Panc1 (cell line): ENCODE data around the gene LUZP2. TPM values are rescaled to one million over a fixed set of nuclear protein-coding genes. Genes with fewer than 3 reads are reported as not detected.

Source experiments
- ATAC-seq: fragments of 200-7000 bp; cut with Tn5 transposase; 2 replicates; pipeline ENCODE4 v1.9.1; 2020; ENCODE audit warnings: mild to moderate bottlenecking, moderate library complexity
- BruUV-seq: library from RNA; stranded (reverse); fragments of 400-500 nt; replicated peaks from 2 replicates; lab custom pipeline; 2021; lab: Mats Ljungman, UMichigan
- CTCF ChIA-PET: fragments of 300-600 bp; sonication (Branson Sonifier 250); formaldehyde crosslinking; loops from one replicate; lab custom pipeline; 2022; ENCODE audit warnings: antibody characterized with exemption; lab: Charles Lee
- POLR2A ChIA-PET: fragments of 300-600 bp; sonication (Branson Sonifier 250); formaldehyde crosslinking; loops from one replicate; lab custom pipeline; 2022; ENCODE audit warnings: antibody characterized with exemption; lab: Charles Lee
- DNase-seq: peaks from one replicate; pipeline ENCODE4 v3.0.0-alpha.2; 2010; ENCODE audit warnings: low read depth, low spot score
- H3K27ac ChIP-seq: 2 replicates; pipeline ENCODE4 v1.5.1; 2011; ENCODE audit warnings: mild to moderate bottlenecking, low read length, inconsistent platforms
- H3K27me3 ChIP-seq: fragments of 200-500 bp; sonication (Bioruptor generic); 2 replicates; pipeline ENCODE4 v1.6.0; 2014; ENCODE audit warnings: low read length, inconsistent platforms; ENCODE audit not compliant: control insufficient read depth, insufficient read depth
- H3K36me3 ChIP-seq: fragments of 200-500 bp; sonication (Bioruptor generic); 2 replicates; pipeline ENCODE4 v1.5.1; 2014; ENCODE audit warnings: inconsistent platforms, mild to moderate bottlenecking, low read length, moderate library complexity; ENCODE audit not compliant: control insufficient read depth, insufficient read depth
- H3K4me1 ChIP-seq: 2 replicates; pipeline ENCODE4 v1.5.1; 2011; ENCODE audit warnings: inconsistent platforms, mild to moderate bottlenecking, low read length, moderate library complexity; ENCODE audit not compliant: control insufficient read depth, insufficient read depth
- H3K4me3 ChIP-seq, 2 experiments: 2 replicates each; pipeline ENCODE4 v1.5.1; 2011 to 2012; ENCODE audit warnings: low read depth in 2 of 2, low read length in 2 of 2, mild to moderate bottlenecking in 2 of 2, inconsistent platforms in 1 of 2, moderate library complexity in 1 of 2
- H3K9me3 ChIP-seq: fragments of 200-500 bp; sonication (Bioruptor generic); 2 replicates; pipeline ENCODE4 v1.5.1; 2014; ENCODE audit warnings: low read depth, mild to moderate bottlenecking, inconsistent platforms, low read length, moderate library complexity; ENCODE audit not compliant: control insufficient read depth, insufficient read depth
- POLR2AphosphoS5 ChIP-seq: IDR thresholded peaks from 2 replicates; pipeline ENCODE4 v1.6.1; 2012; ENCODE audit warnings: mild to moderate bottlenecking, low read depth, low read length, moderate library complexity
- REST ChIP-seq, 2 experiments: IDR thresholded peaks; 2 replicates each; pipeline ENCODE4 v1.6.1; 2011 to 2012; ENCODE audit warnings: low read depth in 2 of 2, control low read depth in 1 of 2, low read length in 1 of 2, mild to moderate bottlenecking in 1 of 2, moderate library complexity in 1 of 2; ENCODE audit not compliant: insufficient read depth in 1 of 2
- SIN3A ChIP-seq: IDR thresholded peaks from 2 replicates; pipeline ENCODE4 v1.6.1; 2012; ENCODE audit warnings: low read depth, mild to moderate bottlenecking, low read length, moderate library complexity, borderline replicate concordance; ENCODE audit not compliant: insufficient read depth
- TCF7L2 ChIP-seq: IDR thresholded peaks from 2 replicates; pipeline ENCODE4 v1.6.1; 2011; ENCODE audit warnings: mild to moderate bottlenecking, low read depth, low read length, inconsistent platforms
- in situ Hi-C: cut with HindIII; loops from 2 replicates; pipeline ENCODE4 v1.10.0; 2016; ENCODE audit warnings: low sequenced_read_pairs, low pct_unique_long_range_greater_than_20kb
- intact Hi-C: fragments of 100-400 bp; cut with micrococcal nuclease; formaldehyde crosslinking; loops from one replicate; pipeline ENCODE4 v1.10.0; 2022; ENCODE audit not compliant: unreplicated experiment
- total RNA-seq: library from RNA; stranded (reverse); gene quantifications from one replicate; pipeline ENCODE4 v1.2.1, GENCODE V29; 2021; ENCODE audit not compliant: unreplicated experiment
- TF ChIP-seq, protein P1 (sequence below): fragments of 450-650 bp; IDR thresholded peaks from 2 replicates; pipeline ENCODE4 v1.5.1; 2017; ENCODE audit warnings: mild to moderate bottlenecking

LUZP2 gene
- total RNA-seq, 1 experiment from 2014 or later = 0.18 TPM

- ChIA-PET POLR2A (no interaction called here), CTCF (no interaction called here)
- H3K9me3 ChIP-seq = no peaks in the 10 kb centered on the region
- TF ChIP-seq POLR2AphosphoS5 = no peak
- TF ChIP-seq TCF7L2 = no peak
- TF ChIP-seq, protein P1, sequence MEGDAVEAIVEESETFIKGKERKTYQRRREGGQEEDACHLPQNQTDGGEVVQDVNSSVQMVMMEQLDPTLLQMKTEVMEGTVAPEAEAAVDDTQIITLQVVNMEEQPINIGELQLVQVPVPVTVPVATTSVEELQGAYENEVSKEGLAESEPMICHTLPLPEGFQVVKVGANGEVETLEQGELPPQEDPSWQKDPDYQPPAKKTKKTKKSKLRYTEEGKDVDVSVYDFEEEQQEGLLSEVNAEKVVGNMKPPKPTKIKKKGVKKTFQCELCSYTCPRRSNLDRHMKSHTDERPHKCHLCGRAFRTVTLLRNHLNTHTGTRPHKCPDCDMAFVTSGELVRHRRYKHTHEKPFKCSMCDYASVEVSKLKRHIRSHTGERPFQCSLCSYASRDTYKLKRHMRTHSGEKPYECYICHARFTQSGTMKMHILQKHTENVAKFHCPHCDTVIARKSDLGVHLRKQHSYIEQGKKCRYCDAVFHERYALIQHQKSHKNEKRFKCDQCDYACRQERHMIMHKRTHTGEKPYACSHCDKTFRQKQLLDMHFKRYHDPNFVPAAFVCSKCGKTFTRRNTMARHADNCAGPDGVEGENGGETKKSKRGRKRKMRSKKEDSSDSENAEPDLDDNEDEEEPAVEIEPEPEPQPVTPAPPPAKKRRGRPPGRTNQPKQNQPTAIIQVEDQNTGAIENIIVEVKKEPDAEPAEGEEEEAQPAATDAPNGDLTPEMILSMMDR = no peak
- TF ChIP-seq REST (IDR thresholded peaks at IDR 0.05; ENCODE audit: insufficient read depth in 1 of 2, low read depth in 2 of 2, low read length in 1 of 2) = no peak
- no peak for TF ChIP-seq SIN3A
- ATAC-seq = no peak
- H3K4me3 ChIP-seq = no peak overlapping the region
- no peaks in the 10 kb centered on the region for H3K36me3 ChIP-seq
- no peaks in the 10 kb centered on the region for H3K27me3 ChIP-seq
- intact Hi-C loops = no loop called here
- H3K27ac ChIP-seq = no peak overlapping the region
- in situ Hi-C loops = no loop called here
- no peak for DNase-seq
- no peaks in the 10 kb centered on the region for H3K4me1 ChIP-seq
- BruUV-seq = no TSS peak
These were observed 345.5 kb downstream of the LUZP2 start for GRCh38 chr11:24842308-24842707.

- POLR2A ChIA-PET = no interaction called here
- Histone ChIP-seq H3K4me1 (no peaks in the 10 kb centered on the region), H3K4me3 (no peak overlapping the region), H3K36me3 (no peaks in the 10 kb centered on the region), H3K27me3 (no peaks in the 10 kb centered on the region), H3K27ac (no peak overlapping the region), H3K9me3 (no peaks in the 10 kb centered on the region)
- DNase-seq (no peak), ATAC-seq (no peak)
- TF ChIP-seq, protein P1 = no peak
- TF ChIP-seq REST (IDR thresholded peaks at IDR 0.05; ENCODE audit: insufficient read depth in 1 of 2, low read depth in 2 of 2, low read length in 1 of 2) = no peak
- no peak for TF ChIP-seq TCF7L2
- TF ChIP-seq SIN3A = no peak
- TF ChIP-seq POLR2AphosphoS5 = no peak
- no TSS peak for BruUV-seq
- in situ Hi-C loops (no loop called here), intact Hi-C loops (no loop called here)
- CTCF ChIA-PET = no interaction called here
These were observed 347.6 kb downstream of the LUZP2 start for GRCh38 chr11:24844406-24844805.
